Ishikawa (cell line): Measurements from ENCODE around the gene NEIL3.

Experiments used
- CEBPB ChIP-seq: IDR thresholded peaks from 2 replicates; pipeline ENCODE4 v1.6.1; 2012
- CREB1 ChIP-seq: IDR thresholded peaks from 2 replicates; pipeline ENCODE4 v1.6.1; 2012; ENCODE audit warnings: low read depth
- EGR1 ChIP-seq: IDR thresholded peaks from 2 replicates; pipeline ENCODE4 v1.6.1; 2012
- EP300 ChIP-seq: IDR thresholded peaks from 2 replicates; pipeline ENCODE4 v1.6.1; 2012; ENCODE audit warnings: borderline replicate concordance
- FOXM1 ChIP-seq: IDR thresholded peaks from 2 replicates; pipeline ENCODE4 v1.6.1; 2012; ENCODE audit warnings: low read depth, borderline replicate concordance
- MAX ChIP-seq: IDR thresholded peaks from 2 replicates; pipeline ENCODE4 v1.6.1; 2012
- NFIC ChIP-seq: IDR thresholded peaks from 2 replicates; pipeline ENCODE4 v1.6.1; 2012
- RAD21 ChIP-seq: IDR thresholded peaks from 2 replicates; pipeline ENCODE4 v1.6.1; 2012; ENCODE audit warnings: low read depth
- TAF1 ChIP-seq: IDR thresholded peaks from 2 replicates; pipeline ENCODE4 v1.6.1; 2012; ENCODE audit warnings: low read depth, mild to moderate bottlenecking
- TCF12 ChIP-seq: IDR thresholded peaks from 2 replicates; pipeline ENCODE4 v1.6.1; 2012; ENCODE audit warnings: low read depth
- TEAD4 ChIP-seq: IDR thresholded peaks from 2 replicates; pipeline ENCODE4 v1.6.1; 2012
- USF1 ChIP-seq: IDR thresholded peaks from 2 replicates; pipeline ENCODE4 v1.6.1; 2012
- YY1 ChIP-seq: IDR thresholded peaks from 2 replicates; pipeline ENCODE4 v1.6.1; 2012; ENCODE audit warnings: low read depth
- ZBTB7A ChIP-seq: IDR thresholded peaks from 2 replicates; pipeline ENCODE4 v1.6.1; 2012; ENCODE audit warnings: low read depth
- TF ChIP-seq, protein P1 (sequence below): IDR thresholded peaks from 2 replicates; pipeline ENCODE4 v1.6.1; 2012; ENCODE audit warnings: low read depth, mild to moderate bottlenecking

The NEIL3 gene

GRCh38 chr4:177309522-177310371 is at the start of gene NEIL3:
TSS of gene NEIL3 (plus strand) at chr4:177309874. CDS start at chr4:177309954, 80 bp downstream.
- TF ChIP-seq, protein P1, sequence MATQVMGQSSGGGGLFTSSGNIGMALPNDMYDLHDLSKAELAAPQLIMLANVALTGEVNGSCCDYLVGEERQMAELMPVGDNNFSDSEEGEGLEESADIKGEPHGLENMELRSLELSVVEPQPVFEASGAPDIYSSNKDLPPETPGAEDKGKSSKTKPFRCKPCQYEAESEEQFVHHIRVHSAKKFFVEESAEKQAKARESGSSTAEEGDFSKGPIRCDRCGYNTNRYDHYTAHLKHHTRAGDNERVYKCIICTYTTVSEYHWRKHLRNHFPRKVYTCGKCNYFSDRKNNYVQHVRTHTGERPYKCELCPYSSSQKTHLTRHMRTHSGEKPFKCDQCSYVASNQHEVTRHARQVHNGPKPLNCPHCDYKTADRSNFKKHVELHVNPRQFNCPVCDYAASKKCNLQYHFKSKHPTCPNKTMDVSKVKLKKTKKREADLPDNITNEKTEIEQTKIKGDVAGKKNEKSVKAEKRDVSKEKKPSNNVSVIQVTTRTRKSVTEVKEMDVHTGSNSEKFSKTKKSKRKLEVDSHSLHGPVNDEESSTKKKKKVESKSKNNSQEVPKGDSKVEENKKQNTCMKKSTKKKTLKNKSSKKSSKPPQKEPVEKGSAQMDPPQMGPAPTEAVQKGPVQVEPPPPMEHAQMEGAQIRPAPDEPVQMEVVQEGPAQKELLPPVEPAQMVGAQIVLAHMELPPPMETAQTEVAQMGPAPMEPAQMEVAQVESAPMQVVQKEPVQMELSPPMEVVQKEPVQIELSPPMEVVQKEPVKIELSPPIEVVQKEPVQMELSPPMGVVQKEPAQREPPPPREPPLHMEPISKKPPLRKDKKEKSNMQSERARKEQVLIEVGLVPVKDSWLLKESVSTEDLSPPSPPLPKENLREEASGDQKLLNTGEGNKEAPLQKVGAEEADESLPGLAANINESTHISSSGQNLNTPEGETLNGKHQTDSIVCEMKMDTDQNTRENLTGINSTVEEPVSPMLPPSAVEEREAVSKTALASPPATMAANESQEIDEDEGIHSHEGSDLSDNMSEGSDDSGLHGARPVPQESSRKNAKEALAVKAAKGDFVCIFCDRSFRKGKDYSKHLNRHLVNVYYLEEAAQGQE, result no peak
- peak; percentile 89 for TF ChIP-seq FOXM1
- peak; percentile 73 for TF ChIP-seq TAF1
- no peak; the same call in 1 of the 2 replicates for TF ChIP-seq CREB1
- no peak; the same call in 1 of the 2 replicates for TF ChIP-seq EP300
- TF ChIP-seq USF1, result no peak
- TF ChIP-seq RAD21, result no peak
- TF ChIP-seq YY1, result no peak
- peak; percentile 44; the same call in 1 of the 2 replicates for TF ChIP-seq TCF12
- TF ChIP-seq TEAD4, result 0 out of 2 replicates have a peak, but pooled peaks have one; percentile 16
- TF ChIP-seq ZBTB7A, result no peak
- no peak for TF ChIP-seq EGR1
- TF ChIP-seq NFIC, result no peak
- TF ChIP-seq CEBPB, result no peak
- TF ChIP-seq MAX, result peak; percentile 91

DNA sequence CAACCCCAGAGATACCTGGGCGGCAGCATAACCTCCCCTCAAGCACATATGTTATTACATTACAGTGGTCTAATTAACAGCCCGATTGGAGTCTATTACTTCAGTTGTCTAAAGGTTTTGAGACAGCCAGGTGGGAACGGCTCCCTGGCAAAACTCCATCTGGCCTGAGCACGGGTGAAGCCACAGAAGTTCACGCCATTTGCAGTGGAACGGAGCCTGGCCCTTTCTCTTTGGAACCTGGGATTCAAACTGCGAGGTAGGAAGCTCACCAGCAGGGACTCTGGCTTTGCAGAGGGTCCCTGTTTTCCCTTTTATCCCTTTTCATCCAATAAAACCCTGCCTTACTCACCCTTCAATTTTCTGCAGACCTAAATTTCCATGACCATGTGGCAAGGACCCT is 45.9 kb upstream of the NEIL3 start:
- TF ChIP-seq MAX (no peak), EGR1 (no peak), YY1 (no peak), NFIC (no peak), CEBPB (no peak), ZBTB7A (no peak), EP300 (no peak), CREB1 (no peak), TEAD4 (no peak), USF1 (no peak)
- TF ChIP-seq, protein P1, result no peak

DNA sequence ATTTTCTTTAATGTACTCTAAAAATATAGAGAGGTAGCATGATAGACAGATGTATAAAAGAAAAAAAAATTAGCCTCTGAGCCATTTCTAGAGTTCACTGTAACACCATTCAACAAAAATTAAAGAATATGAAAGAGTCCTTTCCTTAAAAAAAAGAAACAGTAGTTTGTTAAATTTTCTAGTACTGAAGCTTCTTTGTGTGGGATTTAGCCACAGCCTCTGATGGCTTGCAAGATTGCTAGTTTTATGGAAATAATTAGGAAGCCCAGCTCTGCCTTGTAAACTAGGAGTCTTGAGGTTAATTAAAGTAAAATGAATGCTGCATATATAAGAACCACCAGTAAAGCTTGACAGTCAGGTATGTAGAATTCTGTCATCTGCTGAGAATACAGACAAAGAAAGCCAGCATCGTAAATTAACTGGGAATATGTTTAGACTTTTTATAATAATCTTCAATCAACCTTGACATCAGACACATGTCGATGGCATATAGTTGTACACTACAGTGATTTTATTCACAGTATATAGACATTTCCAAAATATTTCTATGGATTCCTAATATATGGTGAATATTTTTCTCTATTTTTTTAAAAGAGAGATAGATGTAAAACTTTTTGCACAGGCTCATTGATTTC is 44.8 kb upstream of the NEIL3 start:
- TF ChIP-seq CREB1 (no peak), MAX (no peak), TCF12 (no peak), YY1 (no peak), ZBTB7A (no peak), TEAD4 (no peak), FOXM1 (no peak), EP300 (no peak), EGR1 (no peak), USF1 (no peak), NFIC (no peak), RAD21 (no peak)

- TF ChIP-seq MAX, result no peak
- no peak for TF ChIP-seq TCF12
- TF ChIP-seq, protein P1, result no peak
- TF ChIP-seq CREB1, result no peak
- TF ChIP-seq USF1, result no peak
These were observed 43.9 kb upstream of the NEIL3 start for GRCh38 chr4:177265729-177266128.
